VCaP (cell line): ENCODE data around the gene PGBD1.

ENCODE experiments used
- H3K27ac ChIP-seq: fragments of 450-650 bp; 2 replicates; pipeline ENCODE4 v1.5.1; 2017
- CTCF ChIP-seq: fragments of 450-650 bp; conservative IDR thresholded peaks from 2 replicates; pipeline ENCODE4 v1.5.1; 2017; ENCODE audit warnings: mild to moderate bottlenecking, moderate library complexity

PGBD1 gene

DNA sequence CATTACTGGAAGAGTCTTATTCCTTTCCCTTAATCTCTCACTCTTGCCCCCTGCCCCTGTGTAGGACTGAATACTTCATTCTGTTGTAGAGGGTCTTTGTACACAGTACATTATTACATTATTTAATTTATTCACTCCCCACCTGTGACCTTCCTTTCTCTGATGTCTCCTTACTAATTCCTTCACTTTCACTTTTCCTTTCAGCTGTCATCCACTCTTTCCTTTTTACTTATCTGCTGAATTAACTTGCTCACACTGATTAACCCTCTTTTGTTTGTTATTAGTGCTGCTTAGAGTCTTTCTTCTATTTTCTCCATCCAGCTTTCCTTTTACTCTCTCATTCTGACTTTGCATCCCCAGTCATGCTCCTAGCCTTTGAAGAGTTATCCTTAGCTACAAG is 6.5 kb upstream of the PGBD1 start:
- no peak overlapping the region for H3K27ac ChIP-seq
- no peak for TF ChIP-seq CTCF

- no peak overlapping the region for H3K27ac ChIP-seq
- no peak for TF ChIP-seq CTCF
These were observed 3.6 kb upstream of the PGBD1 start for GRCh38 chr6:28277746-28278145.

- TF ChIP-seq CTCF: no peak
- H3K27ac ChIP-seq: peak overlapping the region; percentile 60
These were observed 631 bp upstream of the PGBD1 start for GRCh38 chr6:28280595-28281287.

GRCh38 chr6:28282926-28283325 is 1.6 kb downstream of the PGBD1 start:
- TF ChIP-seq CTCF: no peak

DNA sequence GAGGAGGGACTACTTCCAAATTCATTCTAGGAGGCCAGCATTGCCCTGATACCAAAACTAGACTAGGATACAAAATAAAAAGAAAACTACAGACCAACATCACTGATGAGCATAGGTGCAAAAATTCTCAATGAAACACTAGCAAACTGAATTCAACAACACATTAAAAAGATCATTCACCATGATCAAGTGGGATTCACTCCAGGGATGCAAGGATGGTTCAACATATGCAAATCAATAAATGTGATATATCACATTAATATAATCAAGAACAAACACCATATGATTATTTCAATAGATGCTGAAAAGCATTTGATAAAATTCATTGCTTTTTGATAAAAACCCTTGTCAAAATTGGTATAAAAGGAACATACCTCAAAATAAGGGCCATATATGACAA is 10.2 kb downstream of the PGBD1 start:
- no peak overlapping the region for H3K27ac ChIP-seq
- TF ChIP-seq CTCF: no peak

More at GRCh38 chr6:28282926-28283325, 1.6 kb downstream of the PGBD1 start:
- H3K27ac ChIP-seq: no peak overlapping the region

GRCh38 chr6:28295326-28295725 is 14.0 kb downstream of the PGBD1 start:
- no peak overlapping the region for H3K27ac ChIP-seq
- TF ChIP-seq CTCF: no peak

GRCh38 chr6:28296520-28297060 is 15.2 kb downstream of the PGBD1 start:
- no peak overlapping the region for H3K27ac ChIP-seq
- no peak for TF ChIP-seq CTCF
